NCI-H2107 treated with DMSO at 0.1 percent for 48 hours (cell line): ENCODE measurements around the gene DESI1.
"Not testable (repeated sequence)": the region's sequence is repeated elsewhere in the genome, so short reads cannot be mapped to it uniquely, and the experiment has no call there.

ENCODE experiments used
- DNase-seq: peaks from one replicate; lab custom pipeline; 2025; ENCODE audit not compliant: unreplicated experiment; lab: John Stamatoyannopoulos, UW

The DESI1 gene

DNA sequence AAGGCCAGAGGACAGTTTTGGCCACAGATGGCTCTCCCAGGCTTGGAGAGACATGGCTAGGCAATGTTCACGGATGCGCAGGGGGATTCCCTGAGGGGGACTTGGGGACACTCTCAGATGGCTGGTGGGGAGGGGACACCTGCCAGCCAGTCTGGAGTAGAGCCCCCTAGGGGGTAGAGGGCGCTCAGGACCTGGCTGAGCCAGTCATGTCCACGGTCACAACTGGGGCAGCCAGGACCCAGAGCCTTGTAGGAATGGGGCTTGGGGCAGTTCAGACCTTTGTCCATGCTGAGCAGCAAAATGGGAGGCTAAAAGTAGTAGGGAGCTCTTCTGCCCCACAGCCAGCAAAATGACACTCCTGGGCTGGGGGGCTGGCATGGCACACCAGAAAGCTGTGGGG, 58.4 kb downstream of the DESI1 start:
- no peak for DNase-seq

DNA sequence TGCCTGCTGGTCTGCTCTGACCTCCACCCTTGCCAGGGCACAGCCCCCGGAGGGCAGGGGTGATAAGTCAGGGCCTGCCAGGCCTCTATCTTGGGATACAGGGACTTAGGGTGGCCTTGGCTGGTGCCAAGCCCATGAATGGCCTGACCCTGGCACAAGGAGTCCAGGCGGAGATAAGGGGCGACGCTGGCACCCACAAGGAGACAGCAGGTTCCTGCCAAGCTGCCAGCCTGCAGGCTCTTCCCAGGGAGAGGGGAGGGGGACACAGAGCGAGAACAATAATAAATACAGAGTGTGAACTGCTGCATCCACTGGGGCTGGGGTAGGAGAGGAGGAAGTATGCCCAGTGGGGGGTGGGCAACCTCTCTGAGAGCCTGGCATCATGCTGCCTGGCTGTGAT, 59.1 kb downstream of the DESI1 start:
- no peak for DNase-seq

DNA sequence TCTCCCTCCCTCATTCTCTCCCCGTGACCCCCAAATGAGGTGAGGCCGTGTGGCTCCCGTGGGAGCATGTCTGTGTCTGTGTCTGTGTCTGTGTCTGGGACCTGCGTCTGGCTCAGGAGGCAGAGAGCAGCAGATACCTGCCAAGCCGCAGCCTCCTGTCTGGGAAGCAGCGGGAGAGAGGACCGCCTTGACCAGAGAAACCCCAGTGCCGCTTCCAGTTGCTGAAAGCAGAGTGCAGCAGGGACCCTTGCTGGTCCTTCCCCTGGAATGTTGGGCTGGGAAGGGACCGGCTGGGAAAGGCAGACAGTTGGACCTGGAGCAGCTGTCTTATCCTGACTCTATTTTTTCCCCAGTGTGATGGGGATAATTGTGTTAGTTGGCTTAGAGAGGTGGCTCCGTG, 59.5 kb downstream of the DESI1 start:
- DNase-seq: no peak

DNA sequence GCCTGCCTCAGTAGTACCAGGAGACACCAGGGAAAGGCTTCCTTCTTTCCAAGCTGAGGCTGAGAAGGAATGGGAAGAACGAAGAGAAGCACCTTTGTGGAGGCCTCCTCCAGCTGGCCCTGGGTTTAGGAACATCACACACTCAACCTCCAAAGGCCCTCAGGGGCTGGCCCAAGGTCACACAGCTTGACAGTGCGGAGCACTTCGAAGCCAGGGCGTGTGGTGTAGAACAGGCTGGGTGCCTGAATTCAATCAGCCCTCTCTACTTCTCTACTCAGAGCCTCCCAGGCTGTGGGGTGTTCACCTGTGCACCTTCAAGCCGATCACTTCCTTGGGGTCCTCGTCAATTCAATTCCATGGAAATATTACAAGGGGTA, 60.8 kb downstream of the DESI1 start:
- no peak for DNase-seq

DNA sequence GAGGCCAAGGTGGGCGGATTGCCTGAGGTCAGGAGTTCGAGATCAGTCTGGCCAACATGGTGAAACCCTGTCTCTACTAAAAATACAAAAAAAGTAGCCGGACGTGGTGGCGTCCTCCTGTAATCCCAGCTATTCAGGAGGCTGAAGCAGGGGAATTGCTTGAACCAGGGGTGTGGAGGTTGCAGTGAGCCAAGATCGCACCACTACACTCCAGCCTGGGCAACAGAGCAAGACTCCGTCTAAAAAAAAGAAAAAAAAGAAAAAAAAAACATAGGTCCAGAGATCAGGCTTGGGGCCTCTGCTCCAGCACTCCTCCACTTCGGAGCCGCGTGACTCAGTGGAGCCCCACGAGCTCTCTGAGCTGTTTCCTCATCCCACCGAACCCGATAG, 62.6 kb downstream of the DESI1 start:
- not testable (repeated sequence) for DNase-seq

DNA sequence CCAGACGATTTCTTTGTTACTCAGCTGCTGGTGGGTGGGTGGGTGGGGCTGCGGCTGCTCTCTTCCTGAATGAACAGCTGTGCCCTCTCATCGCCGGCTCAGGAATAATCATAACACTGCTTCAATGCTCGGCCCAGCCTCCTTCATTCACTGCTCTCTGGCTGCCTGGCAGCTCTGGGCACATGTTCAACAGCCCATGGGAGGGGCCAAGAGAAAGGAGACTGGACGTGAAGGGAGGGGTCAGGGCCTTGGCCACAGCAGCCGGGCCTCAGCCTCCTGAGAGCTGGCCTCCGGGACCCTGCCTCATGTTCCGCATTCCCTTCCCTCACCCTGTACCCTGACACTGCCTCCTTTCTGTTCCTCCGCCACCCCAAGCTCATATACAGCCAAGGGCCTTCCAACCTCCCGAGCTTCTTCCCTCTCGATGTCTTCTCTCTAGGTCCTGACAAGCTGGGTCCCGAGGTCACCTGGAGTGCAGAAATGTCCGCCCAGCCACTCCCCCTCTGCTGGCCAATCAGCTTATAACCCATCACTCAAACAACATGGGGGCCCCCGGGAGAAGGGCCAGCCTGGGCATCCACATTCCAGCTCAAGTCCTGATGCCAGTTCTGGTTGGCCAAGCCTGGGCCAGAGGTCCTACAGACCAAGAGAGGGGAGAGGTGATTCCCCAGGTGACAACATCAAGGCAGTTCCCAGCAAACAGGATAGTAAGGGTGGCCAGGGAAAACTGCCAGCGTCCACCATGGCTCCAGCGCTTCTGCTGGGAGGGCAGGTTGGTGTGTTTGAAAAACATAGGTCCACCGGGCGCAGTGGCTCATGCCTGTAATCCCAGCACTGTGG, 63.2 kb downstream of the DESI1 start:
- DNase-seq: no peak

DNA sequence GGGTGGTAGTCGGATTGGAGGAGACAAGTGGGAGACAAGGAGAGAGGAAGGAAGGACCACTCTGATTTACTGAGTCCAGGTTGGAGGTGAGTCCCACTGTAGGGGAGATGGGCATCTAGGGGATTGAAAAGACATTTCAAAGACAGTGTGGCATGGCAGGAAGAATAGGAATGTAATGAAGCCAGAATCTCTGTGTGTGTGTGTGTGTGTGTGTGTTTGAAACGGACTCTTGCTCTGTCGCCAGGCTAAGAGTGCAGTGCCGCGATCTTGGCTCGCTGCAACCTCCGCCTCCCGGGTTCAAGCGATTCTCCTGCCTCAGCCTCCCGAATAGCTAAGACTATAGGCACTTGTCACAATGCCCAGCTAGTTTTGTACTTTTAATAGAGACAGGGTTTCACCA, 64.3 kb downstream of the DESI1 start:
- DNase-seq: no peak

DNA sequence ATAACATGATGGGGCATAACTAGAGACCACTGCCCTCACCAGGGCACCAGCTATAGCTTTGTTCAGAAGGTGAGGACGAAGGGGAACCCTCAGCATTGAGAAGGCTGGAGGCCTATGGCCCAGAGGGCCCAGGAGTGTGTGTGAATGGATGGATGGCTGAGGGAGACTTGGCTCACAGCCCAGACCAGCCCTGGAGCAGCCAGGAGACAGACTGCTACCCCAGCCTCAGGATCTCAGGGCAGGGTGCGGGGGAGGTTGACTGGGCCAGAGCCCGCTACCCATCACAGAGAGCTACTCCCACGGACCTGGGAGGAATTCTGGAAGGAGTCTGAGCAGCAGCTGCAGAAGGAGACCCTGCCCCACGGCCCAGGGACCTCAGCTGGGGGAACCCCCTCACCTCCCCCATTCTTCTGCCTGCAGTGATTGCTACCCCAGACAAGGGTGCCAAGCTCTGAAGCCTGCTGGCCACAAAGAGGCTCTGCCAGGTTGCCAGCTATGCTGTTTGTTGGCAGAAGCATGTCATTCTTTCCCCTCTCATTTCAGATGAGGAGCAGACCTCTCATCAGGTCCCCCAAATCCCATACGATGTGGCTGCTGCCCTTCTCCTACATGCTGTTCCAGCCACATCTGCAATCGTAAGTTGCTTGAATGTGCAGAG, 65.4 kb downstream of the DESI1 start:
- no peak for DNase-seq

DNA sequence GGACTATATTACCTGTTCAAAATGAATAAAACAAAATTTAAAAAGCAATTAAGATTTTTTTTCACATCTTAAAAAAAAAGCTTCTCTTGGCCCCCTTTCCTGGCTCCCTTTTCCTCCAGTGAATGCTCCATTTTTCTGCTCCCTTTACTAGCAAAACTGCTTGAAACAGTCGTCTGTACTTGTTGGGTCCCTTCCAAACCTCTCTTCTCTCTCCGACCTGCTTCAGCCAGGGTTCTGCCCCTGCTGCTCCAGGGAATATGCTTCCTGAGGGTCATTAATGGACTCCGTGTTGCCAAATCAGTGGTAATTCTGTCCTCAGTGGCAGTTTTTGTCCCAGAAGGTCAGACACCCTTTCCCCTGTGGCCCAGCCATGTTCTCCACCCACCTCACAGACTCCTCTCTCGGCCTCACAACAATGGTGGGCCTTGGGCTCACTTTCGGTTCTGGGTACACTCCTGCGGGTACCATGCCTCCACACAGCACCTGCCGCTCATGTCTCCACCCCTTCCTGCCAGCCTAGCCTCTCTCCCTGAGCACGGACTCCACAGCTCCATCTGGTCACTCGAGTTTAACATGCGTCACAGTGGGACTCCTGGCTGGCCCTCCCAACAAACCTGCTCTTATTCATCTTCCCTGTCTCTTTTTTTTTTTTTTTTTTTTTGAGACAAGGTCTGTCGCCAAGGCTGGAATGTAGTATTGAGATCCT, 68.8 kb downstream of the DESI1 start:
- no peak for DNase-seq

DNA sequence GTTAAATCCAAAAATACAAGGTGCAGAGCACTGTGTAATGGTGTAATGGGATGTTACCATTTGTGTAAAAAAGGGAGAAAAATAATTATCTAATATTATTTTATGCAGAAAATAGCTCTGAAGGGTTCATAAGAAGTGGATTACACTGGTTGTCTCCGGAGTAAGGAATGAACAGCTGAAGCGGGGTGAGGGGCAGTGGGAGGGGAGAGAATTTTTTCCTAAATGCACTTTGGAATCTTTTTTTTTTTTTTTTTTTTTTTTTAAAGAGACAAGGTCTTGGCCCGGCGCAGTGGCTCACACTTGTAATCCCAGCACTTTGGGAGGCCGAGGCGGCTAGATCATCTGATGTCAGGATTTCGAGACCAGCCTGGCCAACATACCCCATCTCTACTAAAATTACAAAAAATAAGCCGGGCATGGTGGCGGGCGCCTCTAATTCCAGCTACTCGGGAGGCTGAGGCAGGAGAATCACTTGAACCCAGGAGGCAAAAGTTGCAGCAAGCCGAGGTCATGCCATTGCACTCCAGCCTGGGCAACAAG, 69.8 kb downstream of the DESI1 start:
- no peak for DNase-seq

DNA sequence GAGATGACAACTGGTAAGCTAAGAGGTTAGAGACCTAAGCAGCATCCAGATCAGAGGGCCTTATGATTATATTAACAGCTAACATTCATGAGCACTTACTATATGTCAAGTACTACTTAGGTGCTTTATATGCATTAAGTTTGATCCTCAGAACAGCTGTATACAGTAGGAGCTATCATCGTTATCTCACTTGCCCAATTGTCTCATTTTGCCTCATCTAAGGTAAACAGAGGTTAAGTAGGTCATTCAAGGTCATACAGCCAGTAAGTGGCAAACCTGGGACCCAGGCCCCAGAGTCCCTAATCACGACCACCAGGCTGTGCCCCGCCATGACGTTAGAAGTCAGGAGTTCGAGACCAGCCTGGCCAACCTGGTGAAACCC, 72.0 kb downstream of the DESI1 start:
- DNase-seq: no peak
